Measurements from ENCODE around the gene CSRP1. TPM values are rescaled to one million over a fixed set of nuclear protein-coding genes. Genes with fewer than 3 reads are reported as not detected.

The CSRP1 gene
- total and polyA plus RNA-seq, 2 donors (not counting 1 experiment from before 2014, with no cell fraction given), result 23.8 to 36.7 TPM

DNA sequence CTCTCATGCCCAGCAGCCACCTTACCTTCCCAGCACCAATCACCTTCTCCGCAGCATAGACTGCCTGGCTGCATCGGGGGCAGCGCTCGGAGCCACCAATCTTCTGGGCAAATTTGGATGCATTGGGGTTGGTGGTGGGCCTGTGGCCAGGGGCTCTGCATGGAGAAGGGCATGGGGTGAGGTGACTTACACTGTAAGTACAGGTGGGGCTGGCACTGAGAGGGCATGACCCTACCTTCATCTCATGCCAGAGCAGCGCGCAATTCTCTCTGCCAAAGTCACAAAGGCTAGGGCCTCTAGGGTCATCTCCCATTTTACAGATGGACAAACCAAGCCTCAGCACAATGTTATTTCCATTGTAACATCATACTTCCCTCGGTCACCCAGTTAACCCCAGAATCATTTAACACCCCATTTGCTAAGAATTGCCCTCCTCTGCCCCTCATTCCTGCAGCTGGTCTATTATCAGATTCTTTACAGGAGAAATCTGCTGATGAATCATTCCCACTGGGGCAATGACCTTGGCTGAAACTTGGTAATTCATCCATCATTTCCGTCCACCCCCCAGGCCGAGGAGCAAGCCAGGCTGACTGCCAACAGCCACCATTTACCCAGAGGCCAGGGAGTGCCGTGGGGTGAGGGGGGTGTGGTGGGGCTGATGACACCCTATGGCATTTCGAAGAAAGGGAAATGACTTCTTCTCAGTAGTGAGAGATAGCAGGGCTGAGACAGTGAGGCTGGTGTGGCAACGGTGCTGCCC is 17.9 kb downstream of the CSRP1 start:
- DNase-seq (no peak), ATAC-seq (ENCODE audit: low read depth) (no peak)
- Histone ChIP-seq H3K4me3 (ENCODE audit: control extremely low read depth in 1 of 5, extremely low read depth in 1 of 5, insufficient read depth in 1 of 5, low read depth in 2 of 5, low read length in 4 of 5) (no peak overlapping the region), H3K9me3 (ENCODE audit: control extremely low read depth in 1 of 3, control insufficient read depth in 2 of 3, insufficient read depth in 1 of 3, low read length in 2 of 3) (peaks cover 0 to 13% (median 0%) of the 10 kb centered on the region in 3 donors), H4K20me1 (ENCODE audit: control insufficient read depth, insufficient read depth, low read length, poor library complexity, severe bottlenecking) (no peaks in the 10 kb centered on the region), H3K4me1 (ENCODE audit: control insufficient read depth in 2 of 2, insufficient read depth in 2 of 2, low read length in 2 of 2) (no peaks in the 10 kb centered on the region), H3K27ac (ENCODE audit: low read length in 2 of 2) (no peak overlapping the region), H3K9ac (ENCODE audit: low read length) (no peak overlapping the region), H2AFZ (ENCODE audit: insufficient read depth, low read depth, low read length, poor library complexity, severe bottlenecking) (no peak overlapping the region), H3K4me2 (replicated peaks; ENCODE audit: low read depth, low read length, poor library complexity, severe bottlenecking) (no peak overlapping the region), H3K79me2 (ENCODE audit: control insufficient read depth, insufficient read depth, low read length) (no peaks in the 10 kb centered on the region), H3K36me3 (replicated peaks in 1 of 2; ENCODE audit: control extremely low read depth in 1 of 2, control insufficient read depth in 1 of 2, extremely low read depth in 1 of 2, insufficient read depth in 2 of 2, low read length in 1 of 2) (peaks cover 0 to 12% of the 10 kb centered on the region in 2 experiments), H3K27me3 (replicated peaks in 1 of 4; ENCODE audit: control extremely low read depth in 1 of 4, control insufficient read depth in 3 of 4, insufficient read depth in 4 of 4, low read length in 3 of 4) (no peaks in the 10 kb centered on the region)
- ChIA-PET POLR2A (no interaction called here), CTCF (interaction anchor here (3.1 to 10.2 kb wide), 3 partner anchors 8 to 26 kb away, joined by 18 to 407 read pairs (median 28); no protein-coding TSS in a partner anchor)
- intact Hi-C loops (cut with micrococcal nuclease), result no loop called here
- Mint-ChIP-seq H3K27ac (no peak overlapping the region), H3K4me1 (peaks cover 8% of the 10 kb centered on the region), H3K27me3 (no peaks in the 10 kb centered on the region), H3K4me3 (no peak overlapping the region), H3K9me3 (ENCODE audit: insufficient read depth) (no peaks in the 10 kb centered on the region)
- 89% methylated on average over 7 of the region's 12 CpGs for WGBS (ENCODE audit: insufficient coverage)
- no peak for TF ChIP-seq EZH2 (IDR thresholded peaks at IDR 0.05; ENCODE audit: borderline replicate concordance, insufficient read depth, low read depth, low read length, poor library complexity, severe bottlenecking)
- TF ChIP-seq, protein P1, sequence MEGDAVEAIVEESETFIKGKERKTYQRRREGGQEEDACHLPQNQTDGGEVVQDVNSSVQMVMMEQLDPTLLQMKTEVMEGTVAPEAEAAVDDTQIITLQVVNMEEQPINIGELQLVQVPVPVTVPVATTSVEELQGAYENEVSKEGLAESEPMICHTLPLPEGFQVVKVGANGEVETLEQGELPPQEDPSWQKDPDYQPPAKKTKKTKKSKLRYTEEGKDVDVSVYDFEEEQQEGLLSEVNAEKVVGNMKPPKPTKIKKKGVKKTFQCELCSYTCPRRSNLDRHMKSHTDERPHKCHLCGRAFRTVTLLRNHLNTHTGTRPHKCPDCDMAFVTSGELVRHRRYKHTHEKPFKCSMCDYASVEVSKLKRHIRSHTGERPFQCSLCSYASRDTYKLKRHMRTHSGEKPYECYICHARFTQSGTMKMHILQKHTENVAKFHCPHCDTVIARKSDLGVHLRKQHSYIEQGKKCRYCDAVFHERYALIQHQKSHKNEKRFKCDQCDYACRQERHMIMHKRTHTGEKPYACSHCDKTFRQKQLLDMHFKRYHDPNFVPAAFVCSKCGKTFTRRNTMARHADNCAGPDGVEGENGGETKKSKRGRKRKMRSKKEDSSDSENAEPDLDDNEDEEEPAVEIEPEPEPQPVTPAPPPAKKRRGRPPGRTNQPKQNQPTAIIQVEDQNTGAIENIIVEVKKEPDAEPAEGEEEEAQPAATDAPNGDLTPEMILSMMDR (IDR thresholded peaks at IDR 0.05), result no peak

DNA sequence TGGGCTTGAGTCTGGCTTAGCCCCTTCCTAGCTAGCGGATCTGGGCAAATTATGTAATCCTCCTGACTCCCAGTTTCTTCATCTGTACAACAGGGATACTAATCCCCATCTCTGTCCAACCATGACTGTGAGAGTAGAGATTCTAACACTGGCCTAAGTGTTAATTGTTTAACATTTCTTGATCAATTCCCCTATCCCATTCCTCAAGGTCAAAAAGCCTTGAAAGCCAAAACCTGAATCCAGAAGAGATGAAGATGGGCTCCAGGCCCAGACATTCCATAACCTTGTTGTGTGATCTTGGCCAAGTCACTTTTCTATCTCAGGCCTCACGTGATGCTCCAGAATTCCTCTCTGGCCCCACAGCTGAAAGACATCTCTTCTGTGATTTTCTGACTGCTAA is 19.2 kb downstream of the CSRP1 start:
- no peaks in the 10 kb centered on the region for H3K79me2 ChIP-seq (ENCODE audit: control insufficient read depth, insufficient read depth, low read length)
- DNase-seq (no peak), ATAC-seq (ENCODE audit: low read depth) (no peak)
- peaks cover 0 to 11% of the 10 kb centered on the region in 2 experiments for H3K36me3 ChIP-seq (replicated peaks in 1 of 2; ENCODE audit: control extremely low read depth in 1 of 2, control insufficient read depth in 1 of 2, extremely low read depth in 1 of 2, insufficient read depth in 2 of 2, low read length in 1 of 2)
- peaks cover 0 to 7% (median 0%) of the 10 kb centered on the region in 3 donors for H3K9me3 ChIP-seq (ENCODE audit: control extremely low read depth in 1 of 3, control insufficient read depth in 2 of 3, insufficient read depth in 1 of 3, low read length in 2 of 3)
- no peak overlapping the region for H3K4me3 ChIP-seq (ENCODE audit: control extremely low read depth in 1 of 5, extremely low read depth in 1 of 5, insufficient read depth in 1 of 5, low read depth in 2 of 5, low read length in 4 of 5)
- Mint-ChIP-seq H3K27me3 (no peaks in the 10 kb centered on the region), H3K9me3 (ENCODE audit: insufficient read depth) (no peaks in the 10 kb centered on the region), H3K4me1 (peaks cover 8% of the 10 kb centered on the region), H3K27ac (no peak overlapping the region), H3K4me3 (no peak overlapping the region)
- H3K27ac ChIP-seq (ENCODE audit: low read length in 2 of 2), result no peak overlapping the region
- H3K27me3 ChIP-seq (replicated peaks in 1 of 4; ENCODE audit: control extremely low read depth in 1 of 4, control insufficient read depth in 3 of 4, insufficient read depth in 4 of 4, low read length in 3 of 4), result no peaks in the 10 kb centered on the region
- H3K4me2 ChIP-seq (replicated peaks; ENCODE audit: low read depth, low read length, poor library complexity, severe bottlenecking), result no peak overlapping the region
- H3K4me1 ChIP-seq (ENCODE audit: control insufficient read depth in 2 of 2, insufficient read depth in 2 of 2, low read length in 2 of 2), result no peaks in the 10 kb centered on the region
- no peak overlapping the region for H2AFZ ChIP-seq (ENCODE audit: insufficient read depth, low read depth, low read length, poor library complexity, severe bottlenecking)
- CTCF ChIA-PET, result interaction anchor here (1.5 to 10.2 kb wide), 2 partner anchors 15 to 27 kb away, joined by 4 to 407 read pairs; no protein-coding TSS in a partner anchor
- WGBS (ENCODE audit: insufficient coverage), result no CpG with 5 or more reads among the region's 2 CpGs
- no peaks in the 10 kb centered on the region for H4K20me1 ChIP-seq (ENCODE audit: control insufficient read depth, insufficient read depth, low read length, poor library complexity, severe bottlenecking)
- POLR2A ChIA-PET, result no interaction called here
- TF ChIP-seq EZH2 (IDR thresholded peaks at IDR 0.05; ENCODE audit: borderline replicate concordance, insufficient read depth, low read depth, low read length, poor library complexity, severe bottlenecking), result no peak
- TF ChIP-seq, protein P1 (IDR thresholded peaks at IDR 0.05), result no peak
- intact Hi-C loops (cut with micrococcal nuclease), result no loop called here
- no peak overlapping the region for H3K9ac ChIP-seq (ENCODE audit: low read length)
